ENCODE measurements around the gene SMARCA2. TPM values are rescaled to one million over a fixed set of nuclear protein-coding genes. Genes with fewer than 3 reads are reported as not detected.

Gene SMARCA2
- total RNA-seq, 1 experiment from 2014 or later = 27.9 TPM

DNA sequence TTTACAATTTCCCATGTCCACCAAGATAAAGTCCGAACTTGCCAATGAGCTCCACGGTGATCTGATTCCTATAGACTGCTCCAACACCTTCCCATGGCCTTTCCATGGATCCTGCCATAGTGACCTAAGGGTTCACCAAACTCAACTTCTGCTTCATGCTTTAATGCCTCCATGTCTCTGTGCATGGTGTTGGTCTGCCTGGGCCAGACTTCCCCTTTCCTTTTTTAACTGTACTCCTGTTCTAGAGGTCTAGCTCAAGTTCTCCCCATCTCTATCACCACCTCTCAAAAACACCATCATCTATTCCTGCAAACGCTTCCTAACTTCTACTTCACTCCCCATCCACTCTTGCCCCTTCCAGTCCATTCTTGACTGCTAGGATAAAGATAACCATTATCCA, 14.8 kb upstream of the SMARCA2 start:
- Histone ChIP-seq H3K4me1 (ENCODE audit: insufficient read depth, low read length) (no peaks in the 10 kb centered on the region), H3K4me3 (ENCODE audit: low read length) (no peak overlapping the region), H3K4me2 (ENCODE audit: low read length) (no peak overlapping the region), H3K9me3 (ENCODE audit: low read length) (no peaks in the 10 kb centered on the region), H3K79me2 (ENCODE audit: low read length) (no peaks in the 10 kb centered on the region), H3K9ac (ENCODE audit: low read length) (no peak overlapping the region), H4K20me1 (ENCODE audit: low read length) (no peaks in the 10 kb centered on the region), H3K36me3 (ENCODE audit: low read depth, low read length) (no peaks in the 10 kb centered on the region), H3K9me2 (replicated peaks; ENCODE audit: low read length) (no peaks in the 10 kb centered on the region), H3K27me3 (ENCODE audit: low read length) (peaks cover 67% of the 10 kb centered on the region), H3K27ac (ENCODE audit: low read length) (no peak overlapping the region), H3F3A (ENCODE audit: low read length, unreplicated experiment) (no peaks in the 10 kb centered on the region), H2AFZ (ENCODE audit: low read length) (no peak overlapping the region)
- TF ChIP-seq EZH2 (IDR thresholded peaks at IDR 0.05; ENCODE audit: low read length, unreplicated experiment) (no peak), EZH2phosphoT487 (IDR thresholded peaks at IDR 0.05; ENCODE audit: borderline replicate concordance, low read length) (no peak)
- TF ChIP-seq, protein P1, sequence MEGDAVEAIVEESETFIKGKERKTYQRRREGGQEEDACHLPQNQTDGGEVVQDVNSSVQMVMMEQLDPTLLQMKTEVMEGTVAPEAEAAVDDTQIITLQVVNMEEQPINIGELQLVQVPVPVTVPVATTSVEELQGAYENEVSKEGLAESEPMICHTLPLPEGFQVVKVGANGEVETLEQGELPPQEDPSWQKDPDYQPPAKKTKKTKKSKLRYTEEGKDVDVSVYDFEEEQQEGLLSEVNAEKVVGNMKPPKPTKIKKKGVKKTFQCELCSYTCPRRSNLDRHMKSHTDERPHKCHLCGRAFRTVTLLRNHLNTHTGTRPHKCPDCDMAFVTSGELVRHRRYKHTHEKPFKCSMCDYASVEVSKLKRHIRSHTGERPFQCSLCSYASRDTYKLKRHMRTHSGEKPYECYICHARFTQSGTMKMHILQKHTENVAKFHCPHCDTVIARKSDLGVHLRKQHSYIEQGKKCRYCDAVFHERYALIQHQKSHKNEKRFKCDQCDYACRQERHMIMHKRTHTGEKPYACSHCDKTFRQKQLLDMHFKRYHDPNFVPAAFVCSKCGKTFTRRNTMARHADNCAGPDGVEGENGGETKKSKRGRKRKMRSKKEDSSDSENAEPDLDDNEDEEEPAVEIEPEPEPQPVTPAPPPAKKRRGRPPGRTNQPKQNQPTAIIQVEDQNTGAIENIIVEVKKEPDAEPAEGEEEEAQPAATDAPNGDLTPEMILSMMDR (conservative IDR thresholded peaks at IDR 0.05; ENCODE audit: low read depth, low read length) = no peak
- no peak for DNase-seq
- no TSS peak for BruUV-seq (replicated peaks)
- ATAC-seq = no peak
- intact Hi-C loops (cut with micrococcal nuclease) = no loop called here
- ChIA-PET POLR2A (ENCODE audit: unreplicated experiment) (no interaction called here), CTCF (no interaction called here)

DNA sequence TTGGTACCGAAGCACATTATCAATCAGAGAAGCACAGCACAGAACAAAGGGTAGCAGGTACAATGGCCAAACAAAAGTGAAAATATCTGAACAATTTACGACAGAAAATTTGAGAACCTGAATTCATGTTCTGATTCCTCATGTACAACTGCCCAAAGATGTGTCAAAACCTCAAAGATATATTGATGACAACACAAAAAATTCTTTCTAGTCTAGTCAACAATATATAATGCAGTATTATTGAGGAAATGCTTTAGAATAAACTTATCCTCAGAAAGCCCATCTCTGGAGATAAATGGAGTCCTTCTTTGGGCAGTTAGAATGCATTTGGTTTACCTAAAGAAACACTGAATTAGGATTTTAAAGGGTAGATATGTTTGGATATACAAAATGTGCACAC, 6.8 kb upstream of the SMARCA2 start:
- Histone ChIP-seq H2AFZ (ENCODE audit: low read length) (no peak overlapping the region), H3K36me3 (ENCODE audit: low read depth, low read length) (no peaks in the 10 kb centered on the region), H3K4me1 (ENCODE audit: insufficient read depth, low read length) (no peaks in the 10 kb centered on the region), H3K9me2 (replicated peaks; ENCODE audit: low read length) (no peaks in the 10 kb centered on the region), H3K4me3 (ENCODE audit: low read length) (no peak overlapping the region), H3K9ac (ENCODE audit: low read length) (no peak overlapping the region), H3K79me2 (ENCODE audit: low read length) (no peaks in the 10 kb centered on the region), H3K4me2 (ENCODE audit: low read length) (no peak overlapping the region), H4K20me1 (ENCODE audit: low read length) (no peaks in the 10 kb centered on the region), H3K27ac (ENCODE audit: low read length) (no peak overlapping the region), H3K9me3 (ENCODE audit: low read length) (no peaks in the 10 kb centered on the region), H3K27me3 (ENCODE audit: low read length) (peaks cover 30% of the 10 kb centered on the region), H3F3A (ENCODE audit: low read length, unreplicated experiment) (no peaks in the 10 kb centered on the region)
- CTCF ChIA-PET = no interaction called here
- ATAC-seq = no peak
- intact Hi-C loops (cut with micrococcal nuclease) = no loop called here
- POLR2A ChIA-PET (ENCODE audit: unreplicated experiment) = no interaction called here
- TF ChIP-seq EZH2 (IDR thresholded peaks at IDR 0.05; ENCODE audit: low read length, unreplicated experiment) (no peak), EZH2phosphoT487 (IDR thresholded peaks at IDR 0.05; ENCODE audit: borderline replicate concordance, low read length) (no peak)
- TF ChIP-seq, protein P1 (conservative IDR thresholded peaks at IDR 0.05; ENCODE audit: low read depth, low read length) = no peak
- BruUV-seq (replicated peaks) = no TSS peak
- DNase-seq = no peak

DNA sequence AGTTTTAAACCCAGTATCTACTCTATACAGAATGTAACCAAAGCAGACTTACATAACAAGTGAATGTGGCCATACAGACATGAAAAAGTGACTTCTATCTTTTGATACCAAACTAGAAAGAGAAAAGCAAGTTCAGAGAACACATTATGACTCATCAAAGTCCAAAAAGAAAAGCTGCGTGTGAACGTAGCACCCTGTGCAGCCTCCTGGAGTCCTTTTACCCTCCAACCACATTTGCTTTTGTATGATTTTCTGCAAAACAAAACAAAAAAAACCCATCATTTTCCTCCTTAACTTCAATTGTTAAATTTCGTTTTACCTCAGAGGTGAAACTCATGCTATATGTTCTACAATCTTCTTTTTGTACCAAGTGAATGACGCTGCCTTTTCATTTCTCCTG, 2.8 kb upstream of the SMARCA2 start:
- H3K4me3 ChIP-seq (ENCODE audit: low read length) = no peak overlapping the region
- POLR2A ChIA-PET (ENCODE audit: unreplicated experiment) = no interaction called here
- H4K20me1 ChIP-seq (ENCODE audit: low read length) = no peaks in the 10 kb centered on the region
- peaks cover 6% of the 10 kb centered on the region; the same call in 1 of the 2 replicates for H3K4me1 ChIP-seq (ENCODE audit: insufficient read depth, low read length)
- H3K9me3 ChIP-seq (ENCODE audit: low read length) = no peaks in the 10 kb centered on the region
- H3F3A ChIP-seq (ENCODE audit: low read length, unreplicated experiment) = no peaks in the 10 kb centered on the region
- DNase-seq (no peak), ATAC-seq (no peak)
- BruUV-seq (replicated peaks) = no TSS peak
- TF ChIP-seq, protein P1 (conservative IDR thresholded peaks at IDR 0.05; ENCODE audit: low read depth, low read length) = no peak
- no peak for TF ChIP-seq EZH2 (IDR thresholded peaks at IDR 0.05; ENCODE audit: low read length, unreplicated experiment)
- no peak for TF ChIP-seq EZH2phosphoT487 (IDR thresholded peaks at IDR 0.05; ENCODE audit: borderline replicate concordance, low read length)
- H3K79me2 ChIP-seq (ENCODE audit: low read length) = no peaks in the 10 kb centered on the region
- no peaks in the 10 kb centered on the region for H3K27me3 ChIP-seq (ENCODE audit: low read length)
- H2AFZ ChIP-seq (ENCODE audit: low read length) = no peak overlapping the region
- no peak overlapping the region for H3K4me2 ChIP-seq (ENCODE audit: low read length)
- H3K9me2 ChIP-seq (replicated peaks; ENCODE audit: low read length) = no peaks in the 10 kb centered on the region
- CTCF ChIA-PET = no interaction called here
- intact Hi-C loops (cut with micrococcal nuclease) = loop anchor here (10.0 kb wide), 1 partner anchor 142 kb away; no protein-coding TSS in a partner anchor
- no peak overlapping the region for H3K27ac ChIP-seq (ENCODE audit: low read length)
- no peaks in the 10 kb centered on the region for H3K36me3 ChIP-seq (ENCODE audit: low read depth, low read length)
- H3K9ac ChIP-seq (ENCODE audit: low read length) = no peak overlapping the region

All from PC-3 (cell line).